ENCODE data around the gene TCF19. TPM values are rescaled to one million over a fixed set of nuclear protein-coding genes. Genes with fewer than 3 reads are reported as not detected.

TCF19 gene
- total RNA-seq, 2 experiments from 2014 or later: 122 to 125 TPM

- Mint-ChIP-seq H3K36me3 (ENCODE audit: low read depth) (no peaks in the 10 kb centered on the region), H3K27me3 (ENCODE audit: low read depth) (peaks cover 10% of the 10 kb centered on the region), H3K27ac (no peak overlapping the region), H3K9me3 (ENCODE audit: insufficient read depth) (no peaks in the 10 kb centered on the region), H3K4me1 (ENCODE audit: low read depth) (peaks cover 4% of the 10 kb centered on the region), H3K4me3 (no peak overlapping the region)
- ChIA-PET POLR2A (interaction anchor here (1.1 kb wide), 1 partner anchor 25 kb away, joined by 3 read pairs; the partner anchor contains the start of genes CCHCR1 and TCF19), CTCF (interaction anchor here (1.2 to 2.7 kb wide), 3 partner anchors 31 to 234 kb away, joined by 3 to 10 read pairs (median 4); no protein-coding TSS in a partner anchor)
- no peak for DNase-seq
- no peak for ATAC-seq
Observed at GRCh38 chr6:31132806-31133205, 25.6 kb upstream of the TCF19 start.

GRCh38 chr6:31135710-31136109, 22.7 kb upstream of the TCF19 start:
- ChIA-PET CTCF (interaction anchor here (0.7 to 5.8 kb wide), 3 partner anchors 57 to 231 kb away, joined by 3 to 30 read pairs (median 4); no protein-coding TSS in a partner anchor), POLR2A (no interaction called here)
- Mint-ChIP-seq H3K4me1 (ENCODE audit: low read depth) (peaks cover 6% of the 10 kb centered on the region), H3K36me3 (ENCODE audit: low read depth) (no peaks in the 10 kb centered on the region), H3K9me3 (ENCODE audit: insufficient read depth) (no peaks in the 10 kb centered on the region), H3K4me3 (no peak overlapping the region), H3K27me3 (ENCODE audit: low read depth) (peaks cover 3% of the 10 kb centered on the region), H3K27ac (no peak overlapping the region)
- ATAC-seq: no peak
- no peak for DNase-seq

GRCh38 chr6:31138982-31139381, 19.4 kb upstream of the TCF19 start, which contains the start of gene PSORS1C2:
PSORS1C2 (minus strand) TSS chr6:31139066; CDS start chr6:31139026, 40 bp downstream.
- Mint-ChIP-seq H3K27me3 (ENCODE audit: low read depth) (no peaks in the 10 kb centered on the region), H3K4me3 (no peak within 1 kb of the TSS), H3K4me1 (ENCODE audit: low read depth) (peaks cover 6% of the 10 kb centered on the region), H3K27ac (no peak within 1 kb of the TSS), H3K9me3 (ENCODE audit: insufficient read depth) (no peaks in the 10 kb centered on the region), H3K36me3 (ENCODE audit: low read depth) (no peaks in the 10 kb centered on the region)
- ATAC-seq (no peak), DNase-seq (no peak)
- CTCF ChIA-PET: interaction anchor here (0.7 to 5.8 kb wide), 4 partner anchors 14 to 228 kb away, joined by 3 to 30 read pairs (median 12); no protein-coding TSS in a partner anchor
- POLR2A ChIA-PET: no interaction called here

GRCh38 chr6:31139599-31139998, 18.8 kb upstream of the TCF19 start:
- Mint-ChIP-seq H3K9me3 (ENCODE audit: insufficient read depth) (no peaks in the 10 kb centered on the region), H3K27ac (no peak overlapping the region), H3K4me1 (ENCODE audit: low read depth) (peaks cover 6% of the 10 kb centered on the region), H3K27me3 (ENCODE audit: low read depth) (no peaks in the 10 kb centered on the region), H3K4me3 (no peak overlapping the region), H3K36me3 (ENCODE audit: low read depth) (peaks cover 3% of the 10 kb centered on the region)
- ChIA-PET CTCF (interaction anchor here (1.4 to 5.8 kb wide), 4 partner anchors 11 to 227 kb away, joined by 3 to 30 read pairs (median 14); no protein-coding TSS in a partner anchor), POLR2A (no interaction called here)
- no peak for DNase-seq
- no peak for ATAC-seq

GRCh38 chr6:31140643-31141042, 17.7 kb upstream of the TCF19 start:
- Mint-ChIP-seq H3K27ac (no peak overlapping the region), H3K36me3 (ENCODE audit: low read depth) (peaks cover 6% of the 10 kb centered on the region), H3K27me3 (ENCODE audit: low read depth) (no peaks in the 10 kb centered on the region), H3K4me3 (no peak overlapping the region), H3K4me1 (ENCODE audit: low read depth) (peaks cover 6% of the 10 kb centered on the region), H3K9me3 (ENCODE audit: insufficient read depth) (no peaks in the 10 kb centered on the region)
- DNase-seq (no peak), ATAC-seq (no peak)
- ChIA-PET POLR2A (no interaction called here), CTCF (interaction anchor here (1.7 to 3.9 kb wide), 2 partner anchors 12 to 226 kb away, joined by 6 to 21 read pairs; no protein-coding TSS in a partner anchor)

GRCh38 chr6:31142361-31142761, 16.0 kb upstream of the TCF19 start:
- H3K27ac Mint-ChIP-seq: no peak overlapping the region
- no peak for DNase-seq
- H3K36me3 Mint-ChIP-seq (ENCODE audit: low read depth): peaks cover 6% of the 10 kb centered on the region
- no peak overlapping the region for H3K4me3 Mint-ChIP-seq
- no peak for ATAC-seq
- POLR2A ChIA-PET: no interaction called here
- H3K9me3 Mint-ChIP-seq (ENCODE audit: insufficient read depth): no peaks in the 10 kb centered on the region
- CTCF ChIA-PET: interaction anchor here (0.7 to 2.6 kb wide), 3 partner anchors 13 to 225 kb away, joined by 3 to 8 read pairs (median 7); no protein-coding TSS in a partner anchor
- H3K4me1 Mint-ChIP-seq (ENCODE audit: low read depth): peaks cover 6% of the 10 kb centered on the region
- H3K27me3 Mint-ChIP-seq (ENCODE audit: low read depth): no peaks in the 10 kb centered on the region

GRCh38 chr6:31143148-31143547, 15.2 kb upstream of the TCF19 start:
- no peak overlapping the region for H3K4me3 Mint-ChIP-seq
- ATAC-seq (no peak), DNase-seq (no peak)
- no peak overlapping the region for H3K27ac Mint-ChIP-seq
- ChIA-PET POLR2A (no interaction called here), CTCF (interaction anchor here (1.7 to 2.6 kb wide), 2 partner anchors 14 to 224 kb away, joined by 7 to 8 read pairs; no protein-coding TSS in a partner anchor)
- H3K9me3 Mint-ChIP-seq (ENCODE audit: insufficient read depth): no peaks in the 10 kb centered on the region
- no peaks in the 10 kb centered on the region for H3K4me1 Mint-ChIP-seq (ENCODE audit: low read depth)
- H3K36me3 Mint-ChIP-seq (ENCODE audit: low read depth): peaks cover 6% of the 10 kb centered on the region
- no peaks in the 10 kb centered on the region for H3K27me3 Mint-ChIP-seq (ENCODE audit: low read depth)

GRCh38 chr6:31144296-31144969, 14.0 kb upstream of the TCF19 start:
- no peak for DNase-seq
- H3K4me1 Mint-ChIP-seq (ENCODE audit: low read depth): no peaks in the 10 kb centered on the region
- H3K27ac Mint-ChIP-seq: no peak overlapping the region
- ChIA-PET POLR2A (no interaction called here), CTCF (interaction anchor here (0.6 to 2.0 kb wide), 4 partner anchors 11 to 48 kb away, joined by 3 to 4 read pairs (median 3); no protein-coding TSS in a partner anchor)
- H3K4me3 Mint-ChIP-seq: no peak overlapping the region
- peaks cover 6% of the 10 kb centered on the region for H3K36me3 Mint-ChIP-seq (ENCODE audit: low read depth)
- ATAC-seq: no peak
- H3K9me3 Mint-ChIP-seq (ENCODE audit: insufficient read depth): no peaks in the 10 kb centered on the region
- no peaks in the 10 kb centered on the region for H3K27me3 Mint-ChIP-seq (ENCODE audit: low read depth)

GRCh38 chr6:31144970-31145340, 13.4 kb upstream of the TCF19 start:
- ATAC-seq: no peak
- CTCF ChIA-PET: interaction anchor here (1.2 to 2.0 kb wide), 2 partner anchors 15 to 30 kb away, joined by 3 to 4 read pairs; no protein-coding TSS in a partner anchor

GRCh38 chr6:31145386-31145785, 13.0 kb upstream of the TCF19 start:
- no peaks in the 10 kb centered on the region for H3K27me3 Mint-ChIP-seq (ENCODE audit: low read depth)
- H3K4me3 Mint-ChIP-seq: no peak overlapping the region
- no peaks in the 10 kb centered on the region for H3K9me3 Mint-ChIP-seq (ENCODE audit: insufficient read depth)
- ChIA-PET POLR2A (interaction anchor here (1.0 kb wide), 1 partner anchor 15 kb away, joined by 5 read pairs; no protein-coding TSS in a partner anchor), CTCF (interaction anchor here (1.0 to 2.0 kb wide), 3 partner anchors 16 to 221 kb away, joined by 3 to 4 read pairs (median 4); no protein-coding TSS in a partner anchor)
- peaks cover 8% of the 10 kb centered on the region for H3K36me3 Mint-ChIP-seq (ENCODE audit: low read depth)
- no peak for ATAC-seq
- H3K4me1 Mint-ChIP-seq (ENCODE audit: low read depth): no peaks in the 10 kb centered on the region
- DNase-seq: no peak
- H3K27ac Mint-ChIP-seq: no peak overlapping the region

More at GRCh38 chr6:31144970-31145340, 13.4 kb upstream of the TCF19 start:
- H3K4me3 Mint-ChIP-seq: no peak overlapping the region
- H3K27me3 Mint-ChIP-seq (ENCODE audit: low read depth): no peaks in the 10 kb centered on the region
- DNase-seq: no peak
- no peak overlapping the region for H3K27ac Mint-ChIP-seq
- H3K9me3 Mint-ChIP-seq (ENCODE audit: insufficient read depth): no peaks in the 10 kb centered on the region
- POLR2A ChIA-PET: interaction anchor here (1.0 kb wide), 1 partner anchor 15 kb away, joined by 5 read pairs; no protein-coding TSS in a partner anchor
- H3K36me3 Mint-ChIP-seq (ENCODE audit: low read depth): peaks cover 8% of the 10 kb centered on the region
- H3K4me1 Mint-ChIP-seq (ENCODE audit: low read depth): no peaks in the 10 kb centered on the region

- Mint-ChIP-seq H3K27me3 (ENCODE audit: low read depth) (no peaks in the 10 kb centered on the region), H3K27ac (no peak overlapping the region), H3K36me3 (ENCODE audit: low read depth) (peaks cover 16% of the 10 kb centered on the region), H3K4me1 (ENCODE audit: low read depth) (no peaks in the 10 kb centered on the region), H3K4me3 (no peak overlapping the region), H3K9me3 (ENCODE audit: insufficient read depth) (no peaks in the 10 kb centered on the region)
- DNase-seq (no peak), ATAC-seq (no peak)
- CTCF ChIA-PET: no interaction called here
- POLR2A ChIA-PET: no interaction called here
Observed at GRCh38 chr6:31149827-31150447, 8.5 kb upstream of the TCF19 start.

- peak overlapping the region; percentile 52 for H3K27ac Mint-ChIP-seq
- DNase-seq: no peak
- H3K27me3 Mint-ChIP-seq (ENCODE audit: low read depth): no peaks in the 10 kb centered on the region
- H3K4me1 Mint-ChIP-seq (ENCODE audit: low read depth): peaks cover 12% of the 10 kb centered on the region
- no peak for ATAC-seq
- H3K9me3 Mint-ChIP-seq (ENCODE audit: insufficient read depth): no peaks in the 10 kb centered on the region
- H3K4me3 Mint-ChIP-seq: no peak overlapping the region
- peaks cover 19% of the 10 kb centered on the region for H3K36me3 Mint-ChIP-seq (ENCODE audit: low read depth)
- CTCF ChIA-PET: interaction anchor here (0.7 kb wide), 2 partner anchors 14 to 214 kb away, joined by 3 read pairs; partner anchors contain the start of gene PSORS1C2
- POLR2A ChIA-PET: no interaction called here
Observed at GRCh38 chr6:31152781-31153180, 5.6 kb upstream of the TCF19 start.

Data from activated CD8-positive, alpha-beta T cell treated with anti-CD3 and anti-CD28 coated beads, Interleukin-2, amount 10 ng/mL, durations not matched to agents 7 days and 5 days (primary cell).